ENCODE results near the gene TPMT.

The TPMT gene
- total RNA-seq = 12.3 to 21.3 (median 14.5) reads per million in 3 donors

GRCh38 chr6:18154507-18155149 lies at the start of gene TPMT:
Gene TPMT (minus strand): TSS chr6:18155077. CDS start chr6:18149127, 5,950 bp downstream.
- Histone ChIP-seq H3K36me3 (ENCODE audit: control insufficient read depth, insufficient read depth, low read length) (no peaks in the 10 kb centered on the region), H3K4me3 (ENCODE audit: insufficient read depth, low read depth, low read length, poor library complexity, severe bottlenecking) (peak within 1 kb of the TSS; percentile 95), H3K9me3 (ENCODE audit: control insufficient read depth, low read length) (no peaks in the 10 kb centered on the region), H3K27me3 (replicated peaks; ENCODE audit: control insufficient read depth, insufficient read depth, low read length, poor library complexity, severe bottlenecking) (no peaks in the 10 kb centered on the region), H3K27ac (ENCODE audit: insufficient read depth, low read length, poor library complexity, severe bottlenecking) (peak within 1 kb of the TSS; percentile 84), H3K4me1 (ENCODE audit: control insufficient read depth, insufficient read depth, low read length, poor library complexity, severe bottlenecking) (peaks cover 4% of the 10 kb centered on the region)
- no peak for DNase-seq

- H3K36me3 ChIP-seq (ENCODE audit: control insufficient read depth, insufficient read depth, low read length) = peaks cover 21% of the 10 kb centered on the region
- H3K27ac ChIP-seq (ENCODE audit: insufficient read depth, low read length, poor library complexity, severe bottlenecking) = no peak overlapping the region
- H3K9me3 ChIP-seq (ENCODE audit: control insufficient read depth, low read length) = no peaks in the 10 kb centered on the region
- H3K27me3 ChIP-seq (replicated peaks; ENCODE audit: control insufficient read depth, insufficient read depth, low read length, poor library complexity, severe bottlenecking) = no peaks in the 10 kb centered on the region
- DNase-seq = no peak
- H3K4me3 ChIP-seq (ENCODE audit: insufficient read depth, low read depth, low read length, poor library complexity, severe bottlenecking) = no peak overlapping the region
- H3K4me1 ChIP-seq (ENCODE audit: control insufficient read depth, insufficient read depth, low read length, poor library complexity, severe bottlenecking) = no peaks in the 10 kb centered on the region
Measured at GRCh38 chr6:18203786-18204185, 48.9 kb upstream of the TPMT start.

GRCh38 chr6:18192026-18192425 lies 37.1 kb upstream of the TPMT start:
- peaks cover 6% of the 10 kb centered on the region for H3K36me3 ChIP-seq (ENCODE audit: control insufficient read depth, insufficient read depth, low read length)
- no peaks in the 10 kb centered on the region for H3K27me3 ChIP-seq (replicated peaks; ENCODE audit: control insufficient read depth, insufficient read depth, low read length, poor library complexity, severe bottlenecking)
- no peak for DNase-seq
- no peak overlapping the region for H3K27ac ChIP-seq (ENCODE audit: insufficient read depth, low read length, poor library complexity, severe bottlenecking)
- H3K9me3 ChIP-seq (ENCODE audit: control insufficient read depth, low read length) = no peaks in the 10 kb centered on the region
- no peaks in the 10 kb centered on the region for H3K4me1 ChIP-seq (ENCODE audit: control insufficient read depth, insufficient read depth, low read length, poor library complexity, severe bottlenecking)
- H3K4me3 ChIP-seq (ENCODE audit: insufficient read depth, low read depth, low read length, poor library complexity, severe bottlenecking) = no peak overlapping the region

- Histone ChIP-seq H3K9me3 (ENCODE audit: control insufficient read depth, low read length) (no peaks in the 10 kb centered on the region), H3K27me3 (replicated peaks; ENCODE audit: control insufficient read depth, insufficient read depth, low read length, poor library complexity, severe bottlenecking) (no peaks in the 10 kb centered on the region), H3K4me3 (ENCODE audit: insufficient read depth, low read depth, low read length, poor library complexity, severe bottlenecking) (no peak overlapping the region), H3K36me3 (ENCODE audit: control insufficient read depth, insufficient read depth, low read length) (peaks cover 6% of the 10 kb centered on the region), H3K4me1 (ENCODE audit: control insufficient read depth, insufficient read depth, low read length, poor library complexity, severe bottlenecking) (no peaks in the 10 kb centered on the region), H3K27ac (ENCODE audit: insufficient read depth, low read length, poor library complexity, severe bottlenecking) (no peak overlapping the region)
- DNase-seq = no peak
Measured at GRCh38 chr6:18189196-18189595, 34.3 kb upstream of the TPMT start.

GRCh38 chr6:18187701-18188100 lies 32.8 kb upstream of the TPMT start:
- no peaks in the 10 kb centered on the region for H3K9me3 ChIP-seq (ENCODE audit: control insufficient read depth, low read length)
- no peak overlapping the region for H3K27ac ChIP-seq (ENCODE audit: insufficient read depth, low read length, poor library complexity, severe bottlenecking)
- H3K36me3 ChIP-seq (ENCODE audit: control insufficient read depth, insufficient read depth, low read length) = peaks cover 6% of the 10 kb centered on the region
- no peak for DNase-seq
- H3K27me3 ChIP-seq (replicated peaks; ENCODE audit: control insufficient read depth, insufficient read depth, low read length, poor library complexity, severe bottlenecking) = no peaks in the 10 kb centered on the region
- H3K4me1 ChIP-seq (ENCODE audit: control insufficient read depth, insufficient read depth, low read length, poor library complexity, severe bottlenecking) = no peaks in the 10 kb centered on the region
- no peak overlapping the region for H3K4me3 ChIP-seq (ENCODE audit: insufficient read depth, low read depth, low read length, poor library complexity, severe bottlenecking)

GRCh38 chr6:18186540-18187250 lies 31.8 kb upstream of the TPMT start:
- H3K36me3 ChIP-seq (ENCODE audit: control insufficient read depth, insufficient read depth, low read length) = peaks cover 6% of the 10 kb centered on the region
- H3K9me3 ChIP-seq (ENCODE audit: control insufficient read depth, low read length) = no peaks in the 10 kb centered on the region
- no peak for DNase-seq
- no peaks in the 10 kb centered on the region for H3K27me3 ChIP-seq (replicated peaks; ENCODE audit: control insufficient read depth, insufficient read depth, low read length, poor library complexity, severe bottlenecking)
- no peak overlapping the region for H3K27ac ChIP-seq (ENCODE audit: insufficient read depth, low read length, poor library complexity, severe bottlenecking)
- no peaks in the 10 kb centered on the region for H3K4me1 ChIP-seq (ENCODE audit: control insufficient read depth, insufficient read depth, low read length, poor library complexity, severe bottlenecking)
- H3K4me3 ChIP-seq (ENCODE audit: insufficient read depth, low read depth, low read length, poor library complexity, severe bottlenecking) = no peak overlapping the region

GRCh38 chr6:18186033-18186432 lies 31.2 kb upstream of the TPMT start:
- DNase-seq = no peak
- H3K4me3 ChIP-seq (ENCODE audit: insufficient read depth, low read depth, low read length, poor library complexity, severe bottlenecking) = no peak overlapping the region
- H3K27me3 ChIP-seq (replicated peaks; ENCODE audit: control insufficient read depth, insufficient read depth, low read length, poor library complexity, severe bottlenecking) = no peaks in the 10 kb centered on the region
- H3K36me3 ChIP-seq (ENCODE audit: control insufficient read depth, insufficient read depth, low read length) = peaks cover 6% of the 10 kb centered on the region
- H3K27ac ChIP-seq (ENCODE audit: insufficient read depth, low read length, poor library complexity, severe bottlenecking) = no peak overlapping the region
- no peaks in the 10 kb centered on the region for H3K9me3 ChIP-seq (ENCODE audit: control insufficient read depth, low read length)
- no peaks in the 10 kb centered on the region for H3K4me1 ChIP-seq (ENCODE audit: control insufficient read depth, insufficient read depth, low read length, poor library complexity, severe bottlenecking)

GRCh38 chr6:18185624-18186023 lies 30.7 kb upstream of the TPMT start:
- H3K27ac ChIP-seq (ENCODE audit: insufficient read depth, low read length, poor library complexity, severe bottlenecking) = no peak overlapping the region

GRCh38 chr6:18183766-18184165 lies 28.9 kb upstream of the TPMT start:
- peaks cover 13% of the 10 kb centered on the region for H3K36me3 ChIP-seq (ENCODE audit: control insufficient read depth, insufficient read depth, low read length)
- H3K27ac ChIP-seq (ENCODE audit: insufficient read depth, low read length, poor library complexity, severe bottlenecking) = no peak overlapping the region
- H3K4me3 ChIP-seq (ENCODE audit: insufficient read depth, low read depth, low read length, poor library complexity, severe bottlenecking) = no peak overlapping the region
- H3K27me3 ChIP-seq (replicated peaks; ENCODE audit: control insufficient read depth, insufficient read depth, low read length, poor library complexity, severe bottlenecking) = no peaks in the 10 kb centered on the region
- no peaks in the 10 kb centered on the region for H3K9me3 ChIP-seq (ENCODE audit: control insufficient read depth, low read length)
- DNase-seq = no peak
- H3K4me1 ChIP-seq (ENCODE audit: control insufficient read depth, insufficient read depth, low read length, poor library complexity, severe bottlenecking) = no peaks in the 10 kb centered on the region

More at GRCh38 chr6:18185624-18186023, 30.7 kb upstream of the TPMT start:
- Histone ChIP-seq H3K9me3 (ENCODE audit: control insufficient read depth, low read length) (no peaks in the 10 kb centered on the region), H3K27me3 (replicated peaks; ENCODE audit: control insufficient read depth, insufficient read depth, low read length, poor library complexity, severe bottlenecking) (no peaks in the 10 kb centered on the region), H3K4me1 (ENCODE audit: control insufficient read depth, insufficient read depth, low read length, poor library complexity, severe bottlenecking) (no peaks in the 10 kb centered on the region), H3K36me3 (ENCODE audit: control insufficient read depth, insufficient read depth, low read length) (peaks cover 10% of the 10 kb centered on the region), H3K4me3 (ENCODE audit: insufficient read depth, low read depth, low read length, poor library complexity, severe bottlenecking) (no peak overlapping the region)
- no peak for DNase-seq

GRCh38 chr6:18182568-18182967 lies 27.7 kb upstream of the TPMT start:
- Histone ChIP-seq H3K4me3 (ENCODE audit: insufficient read depth, low read depth, low read length, poor library complexity, severe bottlenecking) (no peak overlapping the region), H3K27me3 (replicated peaks; ENCODE audit: control insufficient read depth, insufficient read depth, low read length, poor library complexity, severe bottlenecking) (no peaks in the 10 kb centered on the region), H3K36me3 (ENCODE audit: control insufficient read depth, insufficient read depth, low read length) (peaks cover 10% of the 10 kb centered on the region), H3K4me1 (ENCODE audit: control insufficient read depth, insufficient read depth, low read length, poor library complexity, severe bottlenecking) (no peaks in the 10 kb centered on the region), H3K9me3 (ENCODE audit: control insufficient read depth, low read length) (no peaks in the 10 kb centered on the region), H3K27ac (ENCODE audit: insufficient read depth, low read length, poor library complexity, severe bottlenecking) (no peak overlapping the region)
- no peak for DNase-seq
